ENCODE measurements around the gene CTU2. TPM values are rescaled to one million over a fixed set of nuclear protein-coding genes. Genes with fewer than 3 reads are reported as not detected.
A peak's percentile ranks its signal among the peaks of the same experiment; 100 is the strongest.

The CTU2 gene
- total RNA-seq, 1 donor from 2014 or later, result 18.3 TPM

DNA sequence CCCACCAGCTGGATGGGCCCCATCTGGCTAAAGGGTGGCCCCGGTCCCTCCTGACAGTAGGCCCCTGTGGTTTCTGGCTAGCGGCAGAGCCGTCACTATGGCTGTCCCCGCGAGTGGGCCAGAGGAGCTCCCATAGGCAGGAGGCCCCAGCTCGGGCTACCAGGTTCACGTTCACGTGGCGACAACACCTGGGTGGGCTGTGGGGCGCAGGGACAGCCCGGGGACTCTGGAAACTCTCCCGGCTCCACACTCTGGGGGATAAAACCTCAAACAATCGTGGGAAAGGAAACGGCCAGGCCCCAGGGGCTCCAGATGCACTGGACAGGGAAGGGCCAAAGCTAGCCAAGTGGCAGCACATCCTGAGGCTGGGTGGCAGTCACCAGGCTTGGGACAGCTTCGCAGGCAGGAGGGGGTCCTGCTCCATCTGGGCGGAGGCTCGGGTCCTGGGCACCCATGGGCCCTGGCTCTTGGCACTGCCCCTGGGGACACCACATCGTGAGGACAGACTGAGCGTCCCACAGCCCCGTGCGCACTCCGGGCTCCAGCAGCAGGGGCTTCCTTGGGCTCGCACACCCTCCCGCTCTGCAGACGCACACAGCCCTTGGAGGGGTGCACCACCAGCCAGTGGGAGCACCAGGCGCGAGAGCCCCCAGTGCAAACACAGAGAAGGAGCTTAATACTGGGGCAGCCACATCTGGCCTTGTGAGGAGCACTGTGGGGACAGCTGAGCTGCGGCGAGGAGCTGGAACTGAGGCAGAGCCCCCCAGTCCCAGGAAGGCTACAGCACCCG, 4.5 kb upstream of the CTU2 start:
- Histone ChIP-seq H2AFZ (ENCODE audit: low read depth, low read length) (no peak overlapping the region), H3K4me2 (ENCODE audit: low read length) (peak overlapping the region; percentile 73), H3K4me1 (ENCODE audit: insufficient read depth, low read length) (peaks cover 32% of the 10 kb centered on the region), H3K4me3 (ENCODE audit: insufficient read depth, low read depth, low read length) (no peak overlapping the region), H4K20me1 (ENCODE audit: insufficient read depth, low read length) (peaks cover 19% of the 10 kb centered on the region), H3K27ac (ENCODE audit: low read depth, low read length) (no peak overlapping the region), H3K79me2 (ENCODE audit: insufficient read depth, low read length) (peaks cover 57% of the 10 kb centered on the region), H3K27me3 (ENCODE audit: insufficient read depth, low read length) (no peaks in the 10 kb centered on the region), H3K36me3 (ENCODE audit: insufficient read depth, low read length) (no peaks in the 10 kb centered on the region), H3K9me3 (ENCODE audit: insufficient read depth, low read depth, low read length) (no peaks in the 10 kb centered on the region), H3K9ac (ENCODE audit: low read length) (no peak overlapping the region)
- Mint-ChIP-seq H3K9me3 (ENCODE audit: unreplicated experiment) (no peaks in the 10 kb centered on the region), H3K27ac (ENCODE audit: unreplicated experiment) (no peak overlapping the region), H3K4me1 (ENCODE audit: low read depth, unreplicated experiment) (peaks cover 8% of the 10 kb centered on the region), H3K27me3 (ENCODE audit: low read depth, unreplicated experiment) (no peaks in the 10 kb centered on the region), H3K36me3 (ENCODE audit: low read depth, unreplicated experiment) (peaks cover 6% of the 10 kb centered on the region), H3K4me3 (ENCODE audit: unreplicated experiment) (no peak overlapping the region)
- TF ChIP-seq, protein P1, sequence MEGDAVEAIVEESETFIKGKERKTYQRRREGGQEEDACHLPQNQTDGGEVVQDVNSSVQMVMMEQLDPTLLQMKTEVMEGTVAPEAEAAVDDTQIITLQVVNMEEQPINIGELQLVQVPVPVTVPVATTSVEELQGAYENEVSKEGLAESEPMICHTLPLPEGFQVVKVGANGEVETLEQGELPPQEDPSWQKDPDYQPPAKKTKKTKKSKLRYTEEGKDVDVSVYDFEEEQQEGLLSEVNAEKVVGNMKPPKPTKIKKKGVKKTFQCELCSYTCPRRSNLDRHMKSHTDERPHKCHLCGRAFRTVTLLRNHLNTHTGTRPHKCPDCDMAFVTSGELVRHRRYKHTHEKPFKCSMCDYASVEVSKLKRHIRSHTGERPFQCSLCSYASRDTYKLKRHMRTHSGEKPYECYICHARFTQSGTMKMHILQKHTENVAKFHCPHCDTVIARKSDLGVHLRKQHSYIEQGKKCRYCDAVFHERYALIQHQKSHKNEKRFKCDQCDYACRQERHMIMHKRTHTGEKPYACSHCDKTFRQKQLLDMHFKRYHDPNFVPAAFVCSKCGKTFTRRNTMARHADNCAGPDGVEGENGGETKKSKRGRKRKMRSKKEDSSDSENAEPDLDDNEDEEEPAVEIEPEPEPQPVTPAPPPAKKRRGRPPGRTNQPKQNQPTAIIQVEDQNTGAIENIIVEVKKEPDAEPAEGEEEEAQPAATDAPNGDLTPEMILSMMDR (IDR thresholded peaks at IDR 0.05; ENCODE audit: insufficient read depth, low read depth, low read length), result no peak
- no peak for TF ChIP-seq EZH2 (IDR thresholded peaks at IDR 0.05; ENCODE audit: insufficient read depth, low read length)
- no peak for DNase-seq (ENCODE audit: low read depth)
- no peak for FAIRE-seq

DNA sequence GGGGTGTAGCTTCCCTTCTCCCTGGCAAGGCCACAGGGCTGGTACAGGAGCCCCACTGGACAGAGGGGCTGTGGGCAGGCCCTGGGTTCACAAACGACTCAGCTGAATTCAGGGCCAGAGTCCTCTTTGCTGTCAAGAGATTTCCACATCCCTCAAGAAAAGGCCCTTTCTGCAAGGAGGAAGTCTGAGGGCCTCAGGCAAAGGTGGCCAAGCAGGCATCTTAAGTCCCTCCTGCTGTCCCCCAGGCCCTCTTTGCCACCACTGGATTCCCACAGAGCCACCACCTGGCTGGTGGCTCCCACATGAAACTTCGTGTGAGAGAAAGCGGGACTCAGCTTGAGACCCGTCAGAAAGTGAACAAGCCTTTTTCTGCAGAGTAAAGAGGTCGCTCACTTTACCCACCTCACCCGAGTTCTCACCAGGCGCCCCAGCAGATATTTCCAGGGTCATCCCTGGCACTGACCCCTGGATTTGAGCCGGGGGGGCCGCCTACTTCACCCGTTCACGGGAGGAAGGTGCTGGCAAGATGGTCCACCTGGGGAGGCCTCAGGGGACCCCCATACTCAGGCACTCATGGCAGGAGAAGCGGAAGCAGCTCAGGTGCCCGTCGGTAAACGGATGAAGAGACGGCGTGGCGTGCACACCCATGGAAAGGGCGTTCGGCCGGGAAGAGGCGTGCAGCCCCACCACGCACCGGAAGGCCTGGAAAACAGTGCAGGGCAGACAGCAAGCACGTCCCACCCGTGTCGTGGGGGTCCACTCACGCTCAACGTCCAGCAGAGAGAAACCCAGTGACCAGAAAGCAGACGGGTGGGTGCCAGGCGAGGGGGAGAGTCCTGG, 3.7 kb upstream of the CTU2 start:
- H4K20me1 ChIP-seq (ENCODE audit: insufficient read depth, low read length), result peaks cover 24% of the 10 kb centered on the region
- Mint-ChIP-seq H3K27me3 (ENCODE audit: low read depth, unreplicated experiment) (no peaks in the 10 kb centered on the region), H3K9me3 (ENCODE audit: unreplicated experiment) (no peaks in the 10 kb centered on the region), H3K4me3 (ENCODE audit: unreplicated experiment) (peak overlapping the region; percentile 64), H3K36me3 (ENCODE audit: low read depth, unreplicated experiment) (peaks cover 5% of the 10 kb centered on the region), H3K4me1 (ENCODE audit: low read depth, unreplicated experiment) (peaks cover 15% of the 10 kb centered on the region), H3K27ac (ENCODE audit: unreplicated experiment) (no peak overlapping the region)
- H3K79me2 ChIP-seq (ENCODE audit: insufficient read depth, low read length), result peaks cover 66% of the 10 kb centered on the region
- H3K9ac ChIP-seq (ENCODE audit: low read length), result no peak overlapping the region
- no peaks in the 10 kb centered on the region for H3K36me3 ChIP-seq (ENCODE audit: insufficient read depth, low read length)
- TF ChIP-seq EZH2 (IDR thresholded peaks at IDR 0.05; ENCODE audit: insufficient read depth, low read length), result no peak
- TF ChIP-seq, protein P1 (IDR thresholded peaks at IDR 0.05; ENCODE audit: insufficient read depth, low read depth, low read length), result no peak
- no peak overlapping the region for H3K27ac ChIP-seq (ENCODE audit: low read depth, low read length)
- H3K27me3 ChIP-seq (ENCODE audit: insufficient read depth, low read length), result no peaks in the 10 kb centered on the region
- no peak overlapping the region for H3K4me3 ChIP-seq (ENCODE audit: insufficient read depth, low read depth, low read length)
- H3K9me3 ChIP-seq (ENCODE audit: insufficient read depth, low read depth, low read length), result no peaks in the 10 kb centered on the region
- H2AFZ ChIP-seq (ENCODE audit: low read depth, low read length), result no peak overlapping the region
- no peak overlapping the region for H3K4me2 ChIP-seq (ENCODE audit: low read length)
- H3K4me1 ChIP-seq (ENCODE audit: insufficient read depth, low read length), result peaks cover 38% of the 10 kb centered on the region
- no peak for DNase-seq (ENCODE audit: low read depth)
- FAIRE-seq, result no peak

All from astrocyte (in vitro differentiated cells and primary cell).